DMS 273 (cell line): ENCODE data around the gene ZNF496.

Experiments used
- DNase-seq: peaks from one replicate; lab custom pipeline; 2025; ENCODE audit not compliant: unreplicated experiment; lab: John Stamatoyannopoulos, UW

The ZNF496 gene

DNA sequence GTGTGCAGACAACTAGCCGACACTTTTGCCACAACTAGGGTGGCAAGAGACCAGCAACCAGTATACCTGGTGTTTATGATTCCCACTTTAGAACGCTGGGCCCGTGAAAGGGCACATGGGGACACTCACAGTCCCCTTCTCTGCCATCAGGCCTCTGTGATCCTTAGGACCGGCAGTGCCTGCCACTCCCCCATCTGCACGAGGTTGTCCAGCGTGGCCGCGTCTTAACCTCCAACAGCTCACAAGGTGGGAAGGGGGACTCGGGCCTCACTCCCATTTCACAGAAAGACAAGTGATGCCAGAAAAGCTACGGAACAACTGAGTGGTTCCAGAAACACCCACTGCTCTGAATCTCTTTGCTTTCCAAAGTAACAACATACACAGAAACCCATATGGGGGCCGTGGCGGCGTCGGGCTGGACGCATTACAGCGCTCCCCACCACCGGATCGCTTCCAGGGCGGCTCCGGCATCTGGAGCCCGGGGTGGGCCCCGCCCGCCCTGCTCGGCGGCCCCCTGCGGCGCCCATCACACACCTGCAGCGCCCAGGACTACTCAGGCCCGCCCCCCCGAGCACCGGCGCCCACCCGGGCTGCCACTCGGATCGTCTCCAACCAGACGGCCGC is 1.0 kb downstream of the ZNF496 start:
- DNase-seq = no peak

DNA sequence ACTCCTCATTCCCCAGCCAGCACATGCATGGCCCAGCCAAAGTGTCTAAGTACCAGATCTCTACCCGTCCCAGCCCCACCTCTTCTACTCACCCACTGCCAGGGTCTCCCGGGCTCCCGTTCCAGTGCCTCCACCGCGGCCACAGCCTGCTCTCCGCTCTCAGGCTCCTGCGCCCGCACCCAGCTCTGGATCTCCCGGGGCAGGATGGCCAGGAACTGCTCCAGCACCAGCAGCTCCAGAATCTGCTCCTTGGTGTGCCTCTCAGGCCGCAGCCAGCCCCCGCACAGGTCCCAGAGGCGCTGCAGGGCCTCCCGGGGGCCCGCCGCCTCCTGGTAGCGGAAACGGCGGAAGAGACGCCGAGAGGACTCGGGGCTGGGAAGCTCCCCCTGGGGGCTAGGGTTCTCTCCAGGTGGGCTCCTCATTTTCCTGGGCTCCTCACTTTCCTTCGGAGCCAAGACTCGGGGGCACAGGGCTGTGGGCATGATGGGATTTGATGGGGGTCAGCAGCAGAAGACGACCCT is 2.5 kb downstream of the ZNF496 start:
- DNase-seq = no peak

DNA sequence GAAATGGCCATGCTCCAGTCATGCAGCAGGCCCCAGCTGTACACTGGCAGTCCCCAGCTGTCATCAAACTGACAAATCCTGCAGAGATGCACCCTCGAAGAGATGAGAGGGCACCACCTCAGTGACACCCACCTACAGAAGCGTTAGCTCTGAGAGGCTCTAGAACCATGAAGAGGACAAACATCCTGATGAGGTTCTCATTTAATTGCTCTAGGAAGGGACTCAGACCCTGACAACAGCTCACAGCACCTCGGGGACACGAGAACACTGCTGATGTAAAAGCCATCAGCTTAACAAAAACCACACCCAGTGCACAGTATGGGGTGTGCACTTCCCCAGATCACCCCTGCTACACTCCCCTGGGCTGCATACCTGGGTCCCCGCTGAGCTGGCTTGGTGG is 3.4 kb downstream of the ZNF496 start:
- no peak for DNase-seq

DNA sequence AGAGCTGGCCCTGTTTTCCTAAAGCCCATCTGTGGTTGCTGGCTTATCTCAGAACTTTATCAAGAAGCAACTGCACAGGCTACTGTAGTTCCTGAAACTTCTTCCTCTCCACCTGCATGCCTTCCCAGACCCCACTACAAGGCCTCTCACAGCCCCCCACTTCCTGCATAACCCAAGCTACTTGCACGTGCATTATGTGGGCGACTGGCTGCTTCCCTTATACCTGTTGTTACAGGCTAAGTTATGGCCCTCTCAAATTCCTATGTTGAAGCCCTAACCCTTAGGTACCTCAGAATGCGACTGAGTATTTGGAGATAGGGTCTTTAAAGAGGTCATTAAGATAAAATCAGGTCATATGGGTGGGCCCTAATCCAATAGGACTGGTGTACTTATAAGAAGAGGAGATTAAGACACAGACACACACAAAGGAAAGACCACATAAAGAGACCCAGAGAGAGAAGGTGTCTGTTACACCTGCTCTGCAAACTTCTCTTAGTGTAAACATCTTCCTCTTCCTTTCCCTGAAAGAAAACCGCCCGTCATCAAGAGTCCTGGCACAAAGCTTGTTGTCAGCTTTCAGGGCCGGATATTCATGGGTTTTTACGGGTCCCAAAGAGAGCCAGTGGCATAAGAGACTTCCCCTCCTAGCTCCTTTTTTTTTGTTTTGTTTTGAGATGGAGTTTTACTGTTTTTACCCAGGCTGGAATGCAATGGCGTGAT is 5.1 kb downstream of the ZNF496 start:
- DNase-seq = no peak

DNA sequence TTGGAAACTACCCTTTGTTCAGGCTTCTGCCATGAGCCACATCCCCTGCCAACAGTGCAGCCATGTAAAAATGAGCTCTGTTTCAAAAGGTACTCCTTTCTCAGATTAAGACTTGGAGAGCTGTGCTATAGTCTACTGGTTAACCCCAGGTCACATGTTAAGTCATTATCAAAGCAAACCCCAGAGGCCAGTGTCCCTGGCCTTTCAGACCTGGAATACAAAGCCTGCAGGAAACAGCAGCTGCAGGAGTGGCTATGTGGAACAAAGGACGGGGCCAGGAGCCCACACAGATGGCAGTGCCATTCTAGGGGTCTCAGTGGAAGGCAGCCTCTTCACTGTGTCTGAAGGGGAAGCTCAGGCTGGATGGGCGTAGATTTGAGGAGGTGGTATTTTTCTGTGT is 6.7 kb downstream of the ZNF496 start:
- no peak for DNase-seq

DNA sequence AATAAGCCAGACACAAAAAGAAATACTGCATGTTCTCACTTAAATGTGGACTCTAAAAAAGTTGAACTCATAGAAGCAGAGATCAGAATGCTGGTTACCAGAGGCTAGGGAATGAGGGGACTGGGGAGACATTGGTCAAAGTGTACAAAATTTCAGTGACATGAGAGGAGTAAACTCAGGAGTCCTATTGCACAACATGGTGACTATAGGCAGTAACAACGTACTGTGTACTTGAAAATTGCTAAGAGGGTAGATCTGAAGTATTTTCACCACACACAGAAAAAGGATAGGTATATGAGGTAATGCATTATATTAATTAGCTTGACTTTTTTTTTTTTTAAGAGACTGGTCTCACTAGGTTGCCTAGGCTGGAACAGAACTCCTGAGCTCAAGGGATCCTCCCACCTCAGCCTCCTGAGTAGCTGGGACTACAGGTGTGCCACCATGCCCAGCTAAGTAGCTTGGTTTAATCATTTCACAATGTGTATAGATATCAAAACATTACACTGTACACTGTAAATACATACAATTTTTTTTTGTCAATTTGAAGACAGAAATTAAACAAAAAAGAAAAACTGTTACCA is 7.4 kb downstream of the ZNF496 start:
- DNase-seq = no peak

DNA sequence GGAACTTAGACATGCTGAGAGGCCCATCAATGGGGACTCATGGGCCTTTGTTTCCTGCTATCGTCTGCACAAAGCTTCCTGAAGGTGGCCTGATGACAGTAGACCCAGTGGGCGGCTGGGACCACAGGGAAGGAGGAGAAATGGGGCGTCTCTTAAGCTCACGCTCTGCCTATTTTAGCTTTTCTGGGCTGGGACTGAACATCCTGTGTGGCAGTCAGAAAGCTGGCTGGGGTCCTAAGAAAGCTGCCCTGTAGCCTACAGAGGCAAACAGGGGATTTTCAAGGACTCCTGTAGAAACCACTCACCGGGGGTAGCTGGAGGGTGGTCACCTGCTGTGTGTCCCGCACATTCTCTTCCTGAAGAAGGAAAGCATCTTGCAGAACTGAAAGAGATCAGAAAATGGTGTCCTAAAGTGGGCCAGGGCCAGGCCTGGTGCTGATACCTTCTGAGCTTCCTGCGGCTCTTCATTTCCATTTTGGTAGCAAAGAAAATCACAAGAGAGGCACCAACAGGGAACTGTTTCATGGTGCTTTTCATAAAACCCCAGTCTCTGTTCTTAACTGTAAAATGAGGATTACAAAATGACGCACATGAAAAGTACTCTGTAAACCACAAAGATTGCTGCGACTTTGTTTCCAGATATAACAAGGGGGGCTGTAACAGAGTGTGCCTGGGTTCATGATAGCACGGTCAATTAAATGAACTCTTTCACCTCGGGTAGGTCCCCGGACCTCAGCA is 8.6 kb downstream of the ZNF496 start:
- no peak for DNase-seq

DNA sequence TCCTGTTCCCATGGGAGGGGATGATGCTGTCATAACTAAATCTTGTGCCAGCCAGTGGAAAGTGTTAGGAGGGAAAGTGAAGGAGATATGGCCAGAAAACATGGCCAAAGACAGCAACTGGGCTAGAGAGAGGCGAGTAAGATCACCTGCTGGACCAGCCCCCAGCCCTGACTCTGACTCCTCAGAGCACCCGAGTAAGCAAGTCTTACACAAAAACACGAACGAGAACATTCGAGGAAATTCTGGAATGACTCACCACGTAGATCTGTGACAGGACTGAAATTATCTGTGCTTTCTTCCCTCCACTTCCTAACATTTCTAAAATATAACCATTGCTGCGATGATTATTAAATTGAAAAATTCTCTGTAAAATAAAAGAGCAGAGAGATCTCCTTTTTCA is 9.2 kb downstream of the ZNF496 start:
- DNase-seq = no peak

DNA sequence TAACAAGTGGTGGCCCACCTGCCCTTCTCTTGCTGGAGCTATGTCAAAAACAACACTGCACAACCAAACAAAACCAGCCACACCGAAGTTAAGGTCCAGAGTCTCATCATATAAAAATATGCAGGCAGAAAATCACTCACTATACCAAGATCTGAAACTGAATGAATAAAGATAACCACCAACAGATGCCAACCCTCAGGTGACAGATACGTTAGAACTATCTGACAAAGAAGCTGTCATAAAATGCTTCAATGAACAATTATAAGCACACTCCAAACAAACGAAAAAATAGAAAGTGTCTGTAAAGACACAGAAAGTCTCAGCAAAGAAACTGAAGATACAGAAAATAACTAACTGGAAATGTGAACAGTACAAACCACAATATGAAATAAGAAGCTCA is 14.0 kb downstream of the ZNF496 start:
- DNase-seq = no peak

DNA sequence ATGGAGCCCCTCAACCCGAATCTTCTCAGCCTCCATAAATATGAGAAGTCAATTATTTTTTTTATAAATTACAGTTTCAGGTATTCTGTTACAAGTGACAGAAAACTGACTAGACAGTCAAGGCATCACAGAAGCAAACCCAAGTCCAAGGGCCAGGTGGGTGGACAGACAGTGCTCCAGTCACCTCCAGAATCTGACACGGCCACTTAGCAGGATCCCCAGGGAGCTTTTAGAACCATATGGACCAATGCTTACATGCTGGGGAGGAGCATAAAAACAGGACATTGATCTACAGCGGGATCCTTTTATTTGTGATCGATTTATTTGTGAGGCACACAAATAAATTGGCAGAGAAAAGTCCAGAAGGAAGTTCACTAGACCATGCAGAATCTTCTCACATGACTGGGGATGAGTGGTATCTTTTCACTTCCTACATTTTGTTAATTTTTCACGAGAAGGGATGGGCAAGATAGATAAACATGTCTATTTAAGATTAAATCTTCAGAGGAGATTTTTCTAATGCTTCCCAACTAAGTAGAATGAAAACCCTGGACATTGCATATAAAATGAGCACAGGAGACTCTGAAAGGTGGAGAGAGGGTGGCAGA is 15.0 kb downstream of the ZNF496 start:
- no peak for DNase-seq

DNA sequence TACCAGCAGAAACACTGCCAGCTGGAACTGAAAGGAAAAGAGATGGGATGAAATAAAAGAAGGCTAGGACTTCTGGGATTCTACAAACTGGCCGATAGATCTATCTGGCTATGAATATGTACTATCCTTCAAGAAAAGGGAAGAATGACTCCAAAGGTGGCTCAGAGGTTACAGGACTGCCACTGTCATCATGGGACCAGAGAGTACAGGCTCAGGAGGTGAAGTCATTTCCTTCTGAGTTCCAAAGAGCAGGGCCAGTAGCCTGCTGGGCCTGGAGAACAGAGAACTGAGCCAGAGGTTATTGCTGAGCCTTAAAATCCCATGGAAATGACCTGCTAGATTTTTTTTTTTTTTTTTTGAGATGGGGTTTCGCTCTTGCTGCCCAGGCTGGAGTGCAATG is 27.6 kb downstream of the ZNF496 start:
- no peak for DNase-seq

DNA sequence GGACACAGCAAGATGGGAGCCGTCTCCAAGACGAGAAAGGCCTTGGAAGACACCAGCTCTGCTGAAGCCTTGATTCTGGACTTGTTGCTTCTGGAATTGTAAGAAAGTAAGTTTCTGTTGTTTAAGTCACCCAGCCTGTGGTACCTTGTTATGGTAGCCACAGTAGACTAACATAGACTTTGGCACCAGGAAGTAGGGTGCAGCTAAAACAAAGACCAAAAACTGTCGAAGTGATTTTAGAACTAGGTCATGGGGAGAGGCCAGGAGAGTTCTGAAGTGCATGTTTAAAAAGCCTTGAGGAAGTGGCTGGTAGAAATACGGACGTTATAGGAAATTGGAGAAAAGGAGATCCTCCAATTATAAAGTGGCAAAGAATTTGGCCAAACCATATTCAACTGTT is 28.5 kb downstream of the ZNF496 start:
- no peak for DNase-seq

DNA sequence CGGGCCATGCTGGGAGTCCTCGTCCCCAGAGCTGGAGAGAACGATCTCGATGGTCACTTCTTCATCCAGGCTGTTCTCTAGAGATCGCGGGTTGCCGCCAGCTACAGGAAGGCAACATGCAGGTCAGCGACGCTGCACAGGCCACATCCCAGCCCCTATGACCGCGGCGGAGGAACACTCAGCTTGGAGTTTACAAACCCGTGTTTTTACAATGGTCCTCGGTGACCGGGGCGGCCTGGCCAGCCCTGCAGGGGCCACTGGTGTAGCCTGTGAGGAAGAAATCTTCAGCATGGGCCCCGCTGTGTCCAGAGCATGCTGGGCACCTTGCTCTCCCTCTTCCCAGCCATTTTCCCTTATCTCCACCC is 30.5 kb downstream of the ZNF496 start:
- no peak for DNase-seq

DNA sequence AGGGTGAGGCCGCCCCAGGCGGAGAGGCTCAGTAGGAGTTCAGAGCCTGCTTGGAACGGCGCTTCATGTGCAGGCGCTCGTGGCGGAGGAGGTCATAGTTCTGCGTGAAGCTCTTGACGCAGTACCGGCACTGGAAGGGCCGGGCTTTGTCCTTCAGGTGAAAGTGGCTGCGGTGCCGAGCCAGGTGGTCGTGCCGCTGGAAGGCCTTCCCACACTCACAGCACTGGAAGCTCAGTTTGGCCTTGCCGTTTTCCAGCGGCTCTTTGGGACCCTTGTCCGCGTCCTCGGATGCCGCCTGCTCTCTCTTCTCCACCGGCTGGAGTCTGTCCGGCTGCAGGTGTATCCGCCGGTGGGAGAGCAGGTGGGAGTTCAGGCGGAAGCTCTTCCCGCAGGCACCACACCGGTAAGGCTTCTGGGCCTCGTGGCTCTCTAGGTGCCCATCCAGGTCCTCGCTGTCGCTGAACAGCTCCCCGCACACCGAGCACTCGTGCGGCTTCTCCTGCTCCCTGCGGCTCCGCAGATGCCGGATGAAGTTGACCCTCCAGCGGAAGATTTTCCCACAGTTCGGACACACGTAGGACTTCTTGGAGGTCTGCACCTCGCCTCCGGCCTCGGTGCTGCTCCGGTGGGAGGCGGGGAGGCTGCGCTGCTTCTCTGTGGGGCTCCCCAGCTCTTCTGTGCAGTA is 31.0 kb downstream of the ZNF496 start:
- no peak for DNase-seq

DNA sequence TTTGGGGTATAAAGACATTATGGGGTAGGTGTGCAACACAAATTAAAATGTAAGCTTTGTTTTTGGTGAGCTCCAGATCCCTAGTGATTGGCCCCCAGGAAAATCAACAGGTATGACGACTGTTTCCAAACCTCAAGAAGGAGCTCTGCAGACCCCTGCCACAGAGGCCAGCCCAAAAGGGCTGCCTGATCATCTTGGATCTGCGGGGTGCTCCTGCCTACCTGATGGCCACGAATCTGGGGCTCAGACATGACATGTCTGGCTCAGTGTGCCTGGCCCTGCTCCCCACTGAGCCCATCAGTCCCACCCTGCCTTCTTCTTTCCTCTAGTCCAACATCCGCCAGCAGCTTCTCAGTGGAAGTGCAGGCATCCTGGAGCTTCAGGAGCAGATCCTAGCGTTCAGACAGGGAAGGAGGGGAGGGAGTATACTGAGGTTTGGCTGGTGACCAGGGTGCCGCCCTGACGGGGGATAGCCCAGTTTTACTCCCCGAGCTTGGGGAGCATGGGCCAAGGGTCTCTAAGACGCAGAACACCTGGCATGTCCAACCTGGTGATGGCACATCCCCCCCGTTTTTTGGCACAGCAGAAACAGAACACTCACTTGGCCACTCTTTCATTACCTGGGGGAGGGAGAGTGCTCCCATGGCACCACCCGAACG is 31.8 kb downstream of the ZNF496 start:
- no peak for DNase-seq

DNA sequence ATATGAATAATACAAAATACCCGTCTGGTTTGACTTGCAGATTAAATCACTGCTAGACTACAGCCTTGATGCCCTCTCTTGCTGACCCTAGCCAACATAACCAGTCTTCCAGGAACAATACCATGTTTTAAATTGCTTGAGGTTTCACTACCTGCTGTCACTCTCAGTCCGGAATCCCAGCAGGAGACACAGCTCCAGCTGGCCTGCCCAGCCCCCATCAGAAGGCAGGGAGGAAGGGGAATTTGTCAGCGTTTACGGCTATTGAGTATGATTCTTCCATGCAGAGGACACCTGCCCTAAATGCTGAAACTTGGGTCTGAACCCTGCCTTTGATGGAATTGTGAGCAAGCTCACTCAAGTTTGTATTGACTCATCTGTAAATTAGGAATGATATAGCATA is 33.0 kb downstream of the ZNF496 start:
- DNase-seq = peak; percentile 40

DNA sequence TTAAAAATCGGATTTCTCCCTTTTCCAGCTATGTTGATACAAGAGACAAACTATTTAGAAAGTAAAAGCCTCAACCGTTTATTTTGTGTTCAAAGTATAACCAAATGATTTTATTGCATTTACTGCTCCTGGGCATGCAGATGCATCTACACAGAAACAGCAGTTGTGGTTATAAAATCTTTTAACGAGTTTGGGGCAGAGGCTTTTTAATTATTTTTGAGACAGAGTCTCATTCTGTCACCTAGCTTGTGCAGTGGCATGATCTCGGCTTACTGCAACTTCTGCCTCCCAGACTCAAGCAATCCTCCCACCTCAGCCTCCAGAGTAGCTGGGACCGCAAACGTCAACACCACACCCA is 33.6 kb downstream of the ZNF496 start:
- no peak for DNase-seq

DNA sequence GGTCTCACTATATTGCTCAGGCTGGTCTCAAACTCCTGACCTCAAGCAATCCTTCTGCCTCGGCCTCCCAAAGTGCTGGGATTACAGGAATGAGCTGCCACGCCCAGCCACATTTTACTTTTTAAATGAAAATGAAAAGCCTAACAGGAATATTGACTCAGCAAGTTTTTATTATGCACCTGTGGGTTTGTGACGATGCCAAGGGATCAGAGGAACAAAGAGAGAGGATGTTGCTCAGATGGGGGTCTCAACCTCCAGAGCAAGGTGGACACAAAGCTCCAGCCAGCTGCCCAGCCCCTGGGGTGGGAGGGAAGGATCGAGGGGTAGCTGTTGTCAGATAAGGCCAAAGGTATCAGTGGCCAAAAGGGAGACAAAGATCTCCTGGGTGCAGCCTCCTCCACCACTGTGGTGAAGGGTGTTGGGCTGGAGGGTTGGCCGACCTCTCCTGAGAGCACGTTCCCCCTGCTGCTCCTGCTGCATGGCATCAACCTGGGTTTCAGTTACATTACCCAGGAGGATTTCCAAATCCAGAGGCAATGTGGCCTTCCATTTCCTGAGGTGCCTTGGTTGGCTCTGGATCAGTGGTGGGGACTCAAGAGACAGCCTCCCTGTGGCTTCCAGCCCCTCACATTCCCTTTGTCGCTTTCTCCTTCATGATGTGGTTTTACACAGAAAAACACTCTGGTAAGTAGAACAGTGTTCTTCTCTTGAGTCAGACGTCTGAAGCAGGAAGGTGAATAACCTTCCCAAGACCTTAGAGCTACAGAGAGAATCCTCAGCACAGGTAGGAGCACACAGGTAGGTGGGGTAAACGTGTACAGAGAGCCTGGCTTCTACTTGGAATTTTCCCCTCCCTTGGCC is 34.2 kb downstream of the ZNF496 start:
- no peak for DNase-seq

DNA sequence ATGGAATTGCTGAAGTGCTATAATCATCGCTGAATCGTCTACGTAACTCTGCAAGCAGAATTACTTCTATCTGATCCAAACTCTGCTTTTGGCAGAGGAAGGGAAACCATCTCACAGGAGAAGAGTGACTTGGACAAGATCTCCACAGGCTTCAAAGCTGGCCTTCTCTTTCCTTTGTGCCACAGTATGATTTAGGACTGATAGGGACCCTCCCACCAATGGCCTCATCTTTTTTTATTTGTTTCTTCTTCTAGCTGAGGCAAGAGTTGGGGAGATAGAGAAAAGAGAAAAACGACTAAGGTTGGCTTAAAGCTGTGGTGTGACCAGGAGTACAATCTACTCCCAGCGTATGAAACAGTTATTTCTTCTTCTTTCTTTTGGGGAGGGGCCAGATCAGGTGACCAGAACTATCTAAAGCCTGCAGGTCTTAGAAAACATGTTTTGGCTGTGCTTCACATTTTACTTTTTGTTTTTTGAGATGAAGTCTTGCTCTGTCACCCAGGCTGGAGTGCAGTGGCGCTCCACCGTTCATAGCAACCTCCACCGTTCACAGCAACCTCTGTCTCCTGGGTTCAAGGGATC is 35.0 kb downstream of the ZNF496 start:
- no peak for DNase-seq
